ENCODE results near the gene GAS2.

The GAS2 gene

GRCh38 chr11:22728600-22729389 lies 62.4 kb downstream of the GAS2 start:
- DNase-seq (ENCODE audit: low spot score), result no peak

GRCh38 chr11:22730319-22730718 lies 63.9 kb downstream of the GAS2 start:
- no peak for DNase-seq (ENCODE audit: low spot score)

- no peak for DNase-seq (ENCODE audit: low spot score)
Observed at GRCh38 chr11:22732588-22732987, 66.2 kb downstream of the GAS2 start.

- DNase-seq (ENCODE audit: low spot score), result no peak
Observed at GRCh38 chr11:22733475-22734248, 67.3 kb downstream of the GAS2 start.

GRCh38 chr11:22734628-22735345 lies 68.4 kb downstream of the GAS2 start:
- no peak for DNase-seq (ENCODE audit: low spot score)

- no peak for DNase-seq (ENCODE audit: low spot score)
Observed at GRCh38 chr11:22742157-22742613, 75.8 kb downstream of the GAS2 start.

- DNase-seq (ENCODE audit: low spot score), result no peak
Observed at GRCh38 chr11:22749536-22749935, 83.1 kb downstream of the GAS2 start.

GRCh38 chr11:22752908-22753310 lies 86.5 kb downstream of the GAS2 start:
- DNase-seq (ENCODE audit: low spot score), result no peak

GRCh38 chr11:22753416-22753815 lies 87.0 kb downstream of the GAS2 start:
- no peak for DNase-seq (ENCODE audit: low spot score)

GRCh38 chr11:22761066-22761465 lies 94.7 kb downstream of the GAS2 start:
- DNase-seq (ENCODE audit: low spot score), result no peak

GRCh38 chr11:22763166-22763565 lies 96.8 kb downstream of the GAS2 start:
- no peak for DNase-seq (ENCODE audit: low spot score)

GRCh38 chr11:22764735-22765134 lies 98.3 kb downstream of the GAS2 start:
- DNase-seq (ENCODE audit: low spot score), result no peak

- DNase-seq (ENCODE audit: low spot score), result no peak
Observed at GRCh38 chr11:22768281-22768680, 101.9 kb downstream of the GAS2 start.

GRCh38 chr11:22769081-22769480 lies 102.7 kb downstream of the GAS2 start:
- no peak for DNase-seq (ENCODE audit: low spot score)

GRCh38 chr11:22774716-22775115 lies 108.3 kb downstream of the GAS2 start:
- no peak for DNase-seq (ENCODE audit: low spot score)

- no peak for DNase-seq (ENCODE audit: low spot score)
Observed at GRCh38 chr11:22775248-22775647, 108.8 kb downstream of the GAS2 start.

GRCh38 chr11:22778642-22779041 lies 112.2 kb downstream of the GAS2 start:
- DNase-seq (ENCODE audit: low spot score), result no peak

- no peak for DNase-seq (ENCODE audit: low spot score)
Observed at GRCh38 chr11:22779850-22780249, 113.4 kb downstream of the GAS2 start.

- no peak for DNase-seq (ENCODE audit: low spot score)
Observed at GRCh38 chr11:22780952-22781593, 114.7 kb downstream of the GAS2 start.

- DNase-seq (ENCODE audit: low spot score), result no peak
Observed at GRCh38 chr11:22785251-22785650, 118.8 kb downstream of the GAS2 start.

- no peak for DNase-seq (ENCODE audit: low spot score)
Observed at GRCh38 chr11:22786475-22786874, 120.1 kb downstream of the GAS2 start.

GRCh38 chr11:22787055-22787454 lies 120.6 kb downstream of the GAS2 start:
- DNase-seq (ENCODE audit: low spot score), result no peak

Measured in hematopoietic multipotent progenitor cell treated with erythropoietin and hydrocortisone succinate and interleukin-3 and kit ligand, for 15 days (in vitro differentiated cells).